HG03469 (cell line): Measurements from ENCODE around the gene RBMS3.

Experiments
- ATAC-seq: cut with Tn5 transposase; IDR thresholded peaks from one replicate; pipeline ENCODE4 v1.9.1; 2021; ENCODE audit warnings: mild to moderate bottlenecking, moderate library complexity, moderate number of reproducible peaks; ENCODE audit not compliant: unreplicated experiment

RBMS3 gene

GRCh38 chr3:29275309-29275708 lies 5.6 kb upstream of the RBMS3 start:
- no peak for ATAC-seq

GRCh38 chr3:29277249-29277648 lies 3.6 kb upstream of the RBMS3 start:
- no peak for ATAC-seq

- ATAC-seq: no peak
Measured at GRCh38 chr3:29279286-29279685, 1.6 kb upstream of the RBMS3 start.

GRCh38 chr3:29279806-29280205 lies 1.1 kb upstream of the RBMS3 start:
- ATAC-seq: no peak

GRCh38 chr3:29281094-29281343 lies 148 bp downstream of the RBMS3 start:
- no peak for ATAC-seq

- peak; percentile 56 for ATAC-seq
Measured at GRCh38 chr3:29281344-29282241, 722 bp downstream of the RBMS3 start.

GRCh38 chr3:29282427-29283230 lies 1.8 kb downstream of the RBMS3 start:
- no peak for ATAC-seq

- no peak for ATAC-seq
Measured at GRCh38 chr3:29283231-29284119, 2.6 kb downstream of the RBMS3 start.

- ATAC-seq: no peak
Measured at GRCh38 chr3:29284497-29284896, 3.6 kb downstream of the RBMS3 start.

- ATAC-seq: no peak
Measured at GRCh38 chr3:29285471-29286071, 4.7 kb downstream of the RBMS3 start.

GRCh38 chr3:29286478-29287240 lies 5.8 kb downstream of the RBMS3 start:
- no peak for ATAC-seq

GRCh38 chr3:29290596-29290995 lies 9.7 kb downstream of the RBMS3 start:
- ATAC-seq: no peak

- ATAC-seq: no peak
Measured at GRCh38 chr3:29291260-29291981, 10.6 kb downstream of the RBMS3 start.

- no peak for ATAC-seq
Measured at GRCh38 chr3:29291982-29292363, 11.1 kb downstream of the RBMS3 start.

GRCh38 chr3:29293421-29293820 lies 12.6 kb downstream of the RBMS3 start:
- ATAC-seq: no peak

GRCh38 chr3:29297998-29298397 lies 17.1 kb downstream of the RBMS3 start:
- no peak for ATAC-seq

GRCh38 chr3:29301332-29302019 lies 20.6 kb downstream of the RBMS3 start:
- no peak for ATAC-seq

GRCh38 chr3:29302619-29303018 lies 21.7 kb downstream of the RBMS3 start:
- no peak for ATAC-seq

GRCh38 chr3:29307295-29307694 lies 26.4 kb downstream of the RBMS3 start:
- no peak for ATAC-seq
